Natural killer cell (primary cell): ENCODE results near the gene YPEL5. TPM values are rescaled to one million over a fixed set of nuclear protein-coding genes. Genes with fewer than 3 reads are reported as not detected.

Experiments used
- ATAC-seq, 3 donors: fragments of 150-1000 bp in 2 of 3; fragments of 200-7000 bp in 1 of 3; cut with Tn5 transposase; 1 replicate in 1 of 3; 2 replicates in 2 of 3; pipeline ENCODE4 v1.10.0; 2021; ENCODE audit warnings: mild to moderate bottlenecking in 2 of 3, moderate library complexity in 2 of 3
- DNase-seq, 2 donors: peaks; one replicate each; pipeline versions ENCODE4 v3.0.0 to v3.0.0-alpha.2; 2013 to 2021; ENCODE audit warnings: mixed read lengths in 1 of 2
- H3K27ac ChIP-seq: one replicate; pipeline ENCODE4 v1.5.1; 2013; ENCODE audit warnings: mild to moderate bottlenecking, low read length
- H3K27me3 ChIP-seq: one replicate; pipeline ENCODE4 v1.6.1; 2013; ENCODE audit warnings: low read length; ENCODE audit not compliant: control insufficient read depth, insufficient read depth
- H3K36me3 ChIP-seq: one replicate; pipeline ENCODE4 v1.6.1; 2013; ENCODE audit warnings: low read length; ENCODE audit not compliant: control insufficient read depth, insufficient read depth
- H3K4me1 ChIP-seq: one replicate; pipeline ENCODE4 v1.6.1; 2013; ENCODE audit warnings: low read length; ENCODE audit not compliant: control insufficient read depth, insufficient read depth
- H3K4me3 ChIP-seq: one replicate; pipeline ENCODE4 v1.5.1; 2013; ENCODE audit warnings: low read length
- H3K9me3 ChIP-seq: one replicate; pipeline ENCODE4 v1.6.1; 2013; ENCODE audit warnings: low read length; ENCODE audit not compliant: control insufficient read depth, insufficient read depth
- H3K27ac Mint-ChIP-seq, 2 donors: one replicate each; pipeline ENCODE4 v1.8.0; 2022; ENCODE audit warnings: mild to moderate bottlenecking in 2 of 2, mixed read lengths in 2 of 2, moderate library complexity in 1 of 2
- H3K27me3 Mint-ChIP-seq, 2 donors: one replicate each; pipeline ENCODE4 v1.8.0; 2022; ENCODE audit warnings: low read depth in 2 of 2, mixed read lengths in 2 of 2
- H3K36me3 Mint-ChIP-seq: one replicate; pipeline ENCODE4 v1.8.0; 2022; ENCODE audit warnings: mixed read lengths
- H3K4me1 Mint-ChIP-seq, 2 donors: one replicate each; pipeline ENCODE4 v1.8.0; 2022; ENCODE audit warnings: mixed read lengths in 2 of 2
- H3K4me3 Mint-ChIP-seq: one replicate; pipeline ENCODE4 v1.8.0; 2022; ENCODE audit warnings: mild to moderate bottlenecking, moderate library complexity, mixed read lengths
- H3K9me3 Mint-ChIP-seq, 2 donors: one replicate each; pipeline ENCODE4 v1.8.0; 2022; ENCODE audit warnings: mixed read lengths in 2 of 2
- CTCF ChIP-seq: fragments of 200-600 bp; IDR thresholded peaks from one replicate; pipeline ENCODE4 v1.8.0; 2022; ENCODE audit warnings: antibody characterized with exemption
- WGBS: methylation state at CpG from one replicate; pipeline ENCODE4 v1.1.7; 2013; ENCODE audit warnings: missing lambda C conversion rate; ENCODE audit not compliant: insufficient coverage; 5-methylcytosine and 5-hydroxymethylcytosine counted together
- intact Hi-C: fragments of 100-400 bp; cut with micrococcal nuclease; formaldehyde crosslinking; loops from one replicate; pipeline ENCODE4 v1.14.2; 2022
- total RNA-seq, 4 donors: library from RNA; stranded (reverse); fragments of 120-200 nt in 1 of 4; gene quantifications; one replicate each; pipeline versions ENCODE4 v1.2.3 to v1.2.4, GENCODE V29; 2013 to 2022

YPEL5 gene
- total RNA-seq, 3 donors from 2014 or later (not counting 1 experiment from before 2014, with no cell fraction given), result 569 to 1,094 (median 800) TPM

GRCh38 chr2:30201990-30202389 is 55.2 kb downstream of the YPEL5 start:
- H3K27ac Mint-ChIP-seq, result no peak overlapping the region
- H3K9me3 Mint-ChIP-seq, result no peaks in the 10 kb centered on the region
- no peak for TF ChIP-seq CTCF
- WGBS, result 50% methylated on average over 1 of the region's 1 CpG
- intact Hi-C loops, result no loop called here
- Histone ChIP-seq H3K9me3 (no peaks in the 10 kb centered on the region), H3K27me3 (no peaks in the 10 kb centered on the region), H3K27ac (no peak overlapping the region), H3K4me1 (no peaks in the 10 kb centered on the region), H3K36me3 (no peaks in the 10 kb centered on the region), H3K4me3 (no peak overlapping the region)
- H3K27me3 Mint-ChIP-seq, result peaks cover 0 to 2% of the 10 kb centered on the region in 2 donors
- no peaks in the 10 kb centered on the region for H3K4me1 Mint-ChIP-seq
- no peak for DNase-seq
- no peaks in the 10 kb centered on the region for H3K36me3 Mint-ChIP-seq
- no peak overlapping the region for H3K4me3 Mint-ChIP-seq
- ATAC-seq, result no peak

GRCh38 chr2:30203156-30203555 is 56.3 kb downstream of the YPEL5 start:
- WGBS, result 91% methylated on average over 7 of the region's 7 CpGs
- DNase-seq, result no peak
- no peak for ATAC-seq
- no peak overlapping the region for H3K27ac Mint-ChIP-seq
- Histone ChIP-seq H3K36me3 (no peaks in the 10 kb centered on the region), H3K27me3 (no peaks in the 10 kb centered on the region), H3K9me3 (no peaks in the 10 kb centered on the region), H3K27ac (no peak overlapping the region), H3K4me1 (no peaks in the 10 kb centered on the region), H3K4me3 (no peak overlapping the region)
- H3K27me3 Mint-ChIP-seq, result peaks cover 0 to 2% of the 10 kb centered on the region in 2 donors
- no peaks in the 10 kb centered on the region for H3K36me3 Mint-ChIP-seq
- H3K4me3 Mint-ChIP-seq, result no peak overlapping the region
- intact Hi-C loops, result no loop called here
- H3K9me3 Mint-ChIP-seq, result no peaks in the 10 kb centered on the region
- H3K4me1 Mint-ChIP-seq, result no peaks in the 10 kb centered on the region
- TF ChIP-seq CTCF, result no peak

GRCh38 chr2:30204281-30204680 is 57.5 kb downstream of the YPEL5 start:
- Mint-ChIP-seq H3K27me3 (peaks cover 0 to 2% of the 10 kb centered on the region in 2 donors), H3K4me1 (peaks cover 7 to 10% of the 10 kb centered on the region in 2 donors), H3K27ac (no peak overlapping the region), H3K36me3 (no peaks in the 10 kb centered on the region), H3K4me3 (no peak overlapping the region), H3K9me3 (no peaks in the 10 kb centered on the region)
- no peak for ATAC-seq
- H3K4me3 ChIP-seq, result no peak overlapping the region
- H3K27ac ChIP-seq, result no peak overlapping the region
- peaks cover 6% of the 10 kb centered on the region for H3K4me1 ChIP-seq
- TF ChIP-seq CTCF, result no peak
- H3K36me3 ChIP-seq, result no peaks in the 10 kb centered on the region
- intact Hi-C loops, result no loop called here
- H3K9me3 ChIP-seq, result no peaks in the 10 kb centered on the region
- H3K27me3 ChIP-seq, result no peaks in the 10 kb centered on the region
- no peak for DNase-seq
- WGBS, result 83% methylated on average over 4 of the region's 4 CpGs

GRCh38 chr2:30205456-30205855 is 58.6 kb downstream of the YPEL5 start:
- H3K4me3 ChIP-seq, result no peak overlapping the region
- no peak overlapping the region for H3K27ac ChIP-seq
- H3K4me1 ChIP-seq, result peaks cover 12% of the 10 kb centered on the region
- Mint-ChIP-seq H3K36me3 (no peaks in the 10 kb centered on the region), H3K27me3 (peaks cover 0 to 2% of the 10 kb centered on the region in 2 donors), H3K9me3 (no peaks in the 10 kb centered on the region), H3K4me3 (no peak overlapping the region), H3K4me1 (peaks cover 14 to 15% of the 10 kb centered on the region in 2 donors), H3K27ac (no peak overlapping the region)
- 100% methylated on average over 1 of the region's 1 CpG for WGBS
- ATAC-seq, result no peak
- TF ChIP-seq CTCF, result no peak
- DNase-seq, result no peak
- H3K36me3 ChIP-seq, result no peaks in the 10 kb centered on the region
- H3K27me3 ChIP-seq, result no peaks in the 10 kb centered on the region
- intact Hi-C loops, result loop anchor here (5.0 kb wide), 1 partner anchor 267 kb away; no protein-coding TSS in a partner anchor
- H3K9me3 ChIP-seq, result no peaks in the 10 kb centered on the region
